Activated naive CD4-positive, alpha-beta T cell treated with anti-CD3 and anti-CD28 coated beads, Interleukin-2, amount 50 U/mL, for 72 hours (primary cell): ENCODE results near the gene TLR6. TPM values are rescaled to one million over a fixed set of nuclear protein-coding genes. Genes with fewer than 3 reads are reported as not detected.
A peak's percentile ranks its signal among the peaks of the same experiment; 100 is the strongest.
"Not testable (repeated sequence)": the region's sequence is repeated elsewhere in the genome, so short reads cannot be mapped to it uniquely, and the experiment has no call there.

ENCODE experiments used
- ATAC-seq, 2 donors: fragments of 150-1000 bp; cut with Tn5 transposase; 2 replicates each; pipeline ENCODE4 v1.10.0; 2021; ENCODE audit warnings: mild to moderate bottlenecking in 2 of 2, moderate library complexity in 2 of 2
- DNase-seq, 2 donors: peaks; one replicate each; pipeline ENCODE4 v3.0.0; 2021 to 2022; ENCODE audit warnings: low spot score in 2 of 2
- H3K27ac Mint-ChIP-seq, 2 donors: one replicate each; pipeline ENCODE4 v1.8.0; 2022; ENCODE audit warnings: mild to moderate bottlenecking in 2 of 2, mixed read lengths in 2 of 2
- H3K36me3 Mint-ChIP-seq, 2 donors: one replicate each; pipeline ENCODE4 v1.8.0; 2022; ENCODE audit warnings: mixed read lengths in 2 of 2
- H3K9me3 Mint-ChIP-seq, 2 donors: one replicate each; pipeline ENCODE4 v1.8.0; 2022; ENCODE audit warnings: mixed read lengths in 2 of 2
- total RNA-seq, 2 donors: library from RNA; stranded (reverse); gene quantifications; one replicate each; pipeline ENCODE4 v1.2.3, GENCODE V29; 2022

The TLR6 gene
- total RNA-seq, 2 donors from 2014 or later = 3.7 to 5.1 TPM

- H3K36me3 Mint-ChIP-seq = peaks cover 9 to 12% of the 10 kb centered on the region in 2 donors
- H3K27ac Mint-ChIP-seq, DNase-seq, ATAC-seq: not testable (repeated sequence)
- peaks cover 4 to 11% of the 10 kb centered on the region in 2 donors for H3K9me3 Mint-ChIP-seq
These were observed 49.2 kb downstream of the TLR6 start for GRCh38 chr4:38807462-38807861.

- not testable (repeated sequence) for DNase-seq, ATAC-seq
- H3K36me3 Mint-ChIP-seq = peaks cover 17 to 24% of the 10 kb centered on the region in 2 donors
- peaks cover 11 to 16% of the 10 kb centered on the region in 2 donors for H3K9me3 Mint-ChIP-seq
- peak overlapping the region in 1 of 2 donors; percentile 91 for H3K27ac Mint-ChIP-seq
These were observed 50.4 kb downstream of the TLR6 start for GRCh38 chr4:38806251-38806650.

- peaks cover 23 to 30% of the 10 kb centered on the region in 2 donors for H3K36me3 Mint-ChIP-seq
These were observed 51.0 kb downstream of the TLR6 start for GRCh38 chr4:38805530-38806145.

GRCh38 chr4:38804654-38805295 lies 51.8 kb downstream of the TLR6 start, which contains the start of gene TLR1:
Gene TLR1, minus strand, starts transcription at chr4:38804791. Its CDS starts 5,960 bp downstream, at chr4:38798831.
- Mint-ChIP-seq H3K36me3 (peaks cover 32 to 38% of the 10 kb centered on the region in 2 donors), H3K9me3 (peaks cover 24 to 28% of the 10 kb centered on the region in 2 donors), H3K27ac (peak within 1 kb of the TSS; percentile 91 to 96)
- DNase-seq = no peak
- ATAC-seq = peak; percentile 44 to 87

More at GRCh38 chr4:38805530-38806145, 51.0 kb downstream of the TLR6 start:
- Mint-ChIP-seq H3K27ac (peak overlapping the region; percentile 67 to 91), H3K9me3 (peaks cover 17 to 22% of the 10 kb centered on the region in 2 donors)
- DNase-seq (no peak), ATAC-seq (peak; percentile 36 to 56)

- H3K36me3 Mint-ChIP-seq = peaks cover 39 to 46% of the 10 kb centered on the region in 2 donors
- peak; percentile 70 to 91 for ATAC-seq
- H3K27ac Mint-ChIP-seq = peak overlapping the region; percentile 91 to 94
- DNase-seq = peak; percentile 14 to 58
- H3K9me3 Mint-ChIP-seq = peaks cover 27 to 34% of the 10 kb centered on the region in 2 donors
These were observed 52.6 kb downstream of the TLR6 start for GRCh38 chr4:38803833-38804653.

- Mint-ChIP-seq H3K27ac (peak overlapping the region in 1 of 2 donors; percentile 33), H3K36me3 (peaks cover 42 to 49% of the 10 kb centered on the region in 2 donors)
- no peak for DNase-seq
These were observed 53.9 kb downstream of the TLR6 start for GRCh38 chr4:38802561-38803355.

GRCh38 chr4:38800961-38801450 lies 55.6 kb downstream of the TLR6 start:
- Mint-ChIP-seq H3K9me3 (peaks cover 36 to 41% of the 10 kb centered on the region in 2 donors), H3K27ac (no peak overlapping the region), H3K36me3 (peaks cover 42 to 49% of the 10 kb centered on the region in 2 donors)
- DNase-seq (no peak), ATAC-seq (no peak)

More at GRCh38 chr4:38802561-38803355, 53.9 kb downstream of the TLR6 start:
- H3K9me3 Mint-ChIP-seq = peaks cover 29 to 36% of the 10 kb centered on the region in 2 donors
- no peak for ATAC-seq

- no peak overlapping the region for H3K27ac Mint-ChIP-seq
- DNase-seq = no peak
- peaks cover 42% of the 10 kb centered on the region in 2 donors for H3K9me3 Mint-ChIP-seq
- ATAC-seq = no peak
- peaks cover 42 to 49% of the 10 kb centered on the region in 2 donors for H3K36me3 Mint-ChIP-seq
These were observed 56.3 kb downstream of the TLR6 start for GRCh38 chr4:38800366-38800765.

GRCh38 chr4:38795087-38795486 lies 61.5 kb downstream of the TLR6 start:
- H3K36me3 Mint-ChIP-seq = peaks cover 17 to 33% of the 10 kb centered on the region in 2 donors
- H3K9me3 Mint-ChIP-seq = peaks cover 35% of the 10 kb centered on the region in 2 donors
- no peak for DNase-seq

GRCh38 chr4:38794051-38794450 lies 62.6 kb downstream of the TLR6 start:
- ATAC-seq (no peak), DNase-seq (no peak)
- peaks cover 28 to 33% of the 10 kb centered on the region in 2 donors for H3K9me3 Mint-ChIP-seq
- H3K36me3 Mint-ChIP-seq = peaks cover 10 to 25% of the 10 kb centered on the region in 2 donors
- H3K27ac Mint-ChIP-seq = no peak overlapping the region

More at GRCh38 chr4:38795087-38795486, 61.5 kb downstream of the TLR6 start:
- no peak overlapping the region for H3K27ac Mint-ChIP-seq
- no peak for ATAC-seq

GRCh38 chr4:38791010-38791409 lies 65.6 kb downstream of the TLR6 start:
- peaks cover 21 to 24% of the 10 kb centered on the region in 2 donors for H3K9me3 Mint-ChIP-seq
- DNase-seq = no peak
- H3K27ac Mint-ChIP-seq = no peak overlapping the region
- H3K36me3 Mint-ChIP-seq = peaks cover 6 to 22% of the 10 kb centered on the region in 2 donors
- no peak for ATAC-seq

- H3K36me3 Mint-ChIP-seq = peaks cover 6 to 11% of the 10 kb centered on the region in 2 donors
- no peak for ATAC-seq
- H3K27ac Mint-ChIP-seq = no peak overlapping the region
These were observed 68.3 kb downstream of the TLR6 start for GRCh38 chr4:38788317-38788716.

GRCh38 chr4:38787693-38788092 lies 68.9 kb downstream of the TLR6 start:
- ATAC-seq (no peak), DNase-seq (no peak)
- Mint-ChIP-seq H3K36me3 (peaks cover 6 to 11% of the 10 kb centered on the region in 2 donors), H3K27ac (no peak overlapping the region), H3K9me3 (peaks cover 6 to 10% of the 10 kb centered on the region in 2 donors)

More at GRCh38 chr4:38788317-38788716, 68.3 kb downstream of the TLR6 start:
- H3K9me3 Mint-ChIP-seq = peaks cover 6 to 10% of the 10 kb centered on the region in 2 donors
- no peak for DNase-seq

- no peak overlapping the region for H3K27ac Mint-ChIP-seq
- peaks cover 5 to 6% of the 10 kb centered on the region in 2 donors for H3K36me3 Mint-ChIP-seq
- H3K9me3 Mint-ChIP-seq = peaks cover 4 to 6% of the 10 kb centered on the region in 2 donors
- no peak for ATAC-seq
- DNase-seq = no peak
These were observed 70.7 kb downstream of the TLR6 start for GRCh38 chr4:38785901-38786402.

GRCh38 chr4:38785041-38785790 lies 71.4 kb downstream of the TLR6 start:
- ATAC-seq (no peak), DNase-seq (no peak)
- Mint-ChIP-seq H3K9me3 (peaks cover 4 to 6% of the 10 kb centered on the region in 2 donors), H3K36me3 (peaks cover 4 to 5% of the 10 kb centered on the region in 2 donors), H3K27ac (no peak overlapping the region)
